KOPT-K1 (cell line): ENCODE data around the gene KCNMA1.

Experiments
- H3K27ac ChIP-seq: fragments of 200-600 bp; sonication (generic); 2 replicates; pipeline ENCODE4 v1.5.1; 2016; ENCODE audit warnings: antibody characterized with exemption, mild to moderate bottlenecking, low read depth, low read length; ENCODE audit not compliant: poor library complexity, severe bottlenecking
- H3K36me3 ChIP-seq: fragments of 200-600 bp; sonication (generic); 2 replicates; pipeline ENCODE4 v1.5.1; 2017; ENCODE audit warnings: antibody characterized with exemption, mild to moderate bottlenecking, low read length, moderate library complexity; ENCODE audit not compliant: insufficient read depth
- H3K9me3 ChIP-seq: fragments of 200-600 bp; sonication (generic); 2 replicates; pipeline ENCODE4 v1.5.1; 2017; ENCODE audit warnings: antibody characterized with exemption, low read length, mild to moderate bottlenecking; ENCODE audit not compliant: insufficient read depth, poor library complexity, severe bottlenecking

Gene KCNMA1

GRCh38 chr10:77189520-77189919, 448.1 kb downstream of the KCNMA1 start:
- no peaks in the 10 kb centered on the region for H3K9me3 ChIP-seq
- H3K27ac ChIP-seq: no peak overlapping the region
- H3K36me3 ChIP-seq: no peaks in the 10 kb centered on the region

- Histone ChIP-seq H3K36me3 (no peaks in the 10 kb centered on the region), H3K9me3 (no peaks in the 10 kb centered on the region), H3K27ac (no peak overlapping the region)
Measured at GRCh38 chr10:77189075-77189474, 448.5 kb downstream of the KCNMA1 start.

GRCh38 chr10:77188521-77188920, 449.1 kb downstream of the KCNMA1 start:
- no peaks in the 10 kb centered on the region for H3K9me3 ChIP-seq
- H3K36me3 ChIP-seq: no peaks in the 10 kb centered on the region
- H3K27ac ChIP-seq: no peak overlapping the region

DNA sequence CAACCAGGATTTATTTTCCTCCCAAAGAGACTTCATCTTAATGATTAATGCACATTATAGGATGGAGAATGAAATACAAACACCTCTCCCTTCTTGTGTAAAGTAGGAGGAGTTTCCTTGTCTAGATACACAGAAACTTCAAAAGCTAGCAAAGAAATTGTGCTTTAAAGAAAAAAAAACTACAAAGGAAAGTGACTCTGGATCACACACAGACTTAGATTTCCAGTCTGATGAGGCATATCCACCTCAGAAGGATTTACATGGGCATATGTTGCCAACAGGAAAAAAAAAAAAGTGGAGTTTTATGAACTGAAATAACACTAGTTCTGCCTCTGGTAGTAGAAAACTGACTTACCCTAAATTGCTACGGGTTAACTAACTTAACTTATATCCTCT, 449.6 kb downstream of the KCNMA1 start:
- Histone ChIP-seq H3K9me3 (no peaks in the 10 kb centered on the region), H3K27ac (no peak overlapping the region), H3K36me3 (no peaks in the 10 kb centered on the region)

- H3K9me3 ChIP-seq: no peaks in the 10 kb centered on the region
- H3K36me3 ChIP-seq: no peaks in the 10 kb centered on the region
- H3K27ac ChIP-seq: no peak overlapping the region
Measured at GRCh38 chr10:77187376-77187999, 450.1 kb downstream of the KCNMA1 start.

DNA sequence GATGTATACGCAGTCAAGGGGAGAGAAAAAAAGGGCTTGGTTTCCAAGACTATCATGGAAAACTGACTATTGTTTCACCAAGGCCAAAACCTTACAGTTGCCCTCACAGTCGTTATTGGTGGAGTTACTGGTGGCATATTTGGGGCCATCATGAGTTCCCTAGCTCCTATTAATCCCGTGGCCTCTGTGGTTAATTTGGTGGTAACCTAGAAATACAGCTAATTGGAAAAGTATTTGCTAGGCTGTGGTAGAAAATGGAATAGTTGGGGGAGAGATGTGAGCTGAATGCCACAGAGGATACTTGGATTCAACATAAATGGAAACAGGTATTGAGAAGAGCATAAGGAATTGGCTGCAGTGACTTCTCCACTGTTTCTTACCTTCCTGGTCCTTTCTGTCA, 450.7 kb downstream of the KCNMA1 start:
- H3K27ac ChIP-seq: no peak overlapping the region
- H3K36me3 ChIP-seq: no peaks in the 10 kb centered on the region
- no peaks in the 10 kb centered on the region for H3K9me3 ChIP-seq

- Histone ChIP-seq H3K9me3 (no peaks in the 10 kb centered on the region), H3K36me3 (no peaks in the 10 kb centered on the region), H3K27ac (no peak overlapping the region)
Measured at GRCh38 chr10:77185696-77186095, 451.9 kb downstream of the KCNMA1 start.

DNA sequence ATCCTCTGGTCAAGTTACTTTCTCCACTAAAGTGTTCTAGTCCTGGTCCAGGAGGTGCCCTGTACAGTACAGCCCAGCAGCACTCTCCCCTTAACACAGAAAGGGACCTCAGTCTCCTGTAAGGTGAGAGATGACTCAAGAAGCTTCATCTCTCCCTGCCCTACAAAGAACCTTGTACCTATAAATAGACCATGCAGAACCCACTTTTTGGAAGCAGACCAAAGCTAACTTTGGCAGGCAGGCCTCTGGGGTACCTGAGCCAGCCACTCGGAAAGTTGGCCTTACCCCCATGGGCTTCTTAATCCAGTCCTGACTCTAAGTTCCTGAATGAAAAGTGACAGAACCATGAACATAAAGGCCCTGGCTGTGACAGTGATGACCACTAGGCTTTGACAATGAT, 454.8 kb downstream of the KCNMA1 start:
- no peaks in the 10 kb centered on the region for H3K9me3 ChIP-seq
- no peaks in the 10 kb centered on the region for H3K36me3 ChIP-seq
- H3K27ac ChIP-seq: no peak overlapping the region

GRCh38 chr10:77180794-77181193, 456.8 kb downstream of the KCNMA1 start:
- Histone ChIP-seq H3K36me3 (no peaks in the 10 kb centered on the region), H3K9me3 (no peaks in the 10 kb centered on the region), H3K27ac (no peak overlapping the region)

GRCh38 chr10:77180104-77180503, 457.5 kb downstream of the KCNMA1 start:
- Histone ChIP-seq H3K36me3 (no peaks in the 10 kb centered on the region), H3K27ac (no peak overlapping the region), H3K9me3 (no peaks in the 10 kb centered on the region)

- Histone ChIP-seq H3K9me3 (no peaks in the 10 kb centered on the region), H3K36me3 (no peaks in the 10 kb centered on the region), H3K27ac (no peak overlapping the region)
Measured at GRCh38 chr10:77179015-77179695, 458.5 kb downstream of the KCNMA1 start.

GRCh38 chr10:77177589-77177988, 460.0 kb downstream of the KCNMA1 start:
- Histone ChIP-seq H3K36me3 (no peaks in the 10 kb centered on the region), H3K27ac (no peak overlapping the region), H3K9me3 (no peaks in the 10 kb centered on the region)

GRCh38 chr10:77177161-77177560, 460.4 kb downstream of the KCNMA1 start:
- no peaks in the 10 kb centered on the region for H3K36me3 ChIP-seq
- H3K27ac ChIP-seq: no peak overlapping the region
- no peaks in the 10 kb centered on the region for H3K9me3 ChIP-seq

DNA sequence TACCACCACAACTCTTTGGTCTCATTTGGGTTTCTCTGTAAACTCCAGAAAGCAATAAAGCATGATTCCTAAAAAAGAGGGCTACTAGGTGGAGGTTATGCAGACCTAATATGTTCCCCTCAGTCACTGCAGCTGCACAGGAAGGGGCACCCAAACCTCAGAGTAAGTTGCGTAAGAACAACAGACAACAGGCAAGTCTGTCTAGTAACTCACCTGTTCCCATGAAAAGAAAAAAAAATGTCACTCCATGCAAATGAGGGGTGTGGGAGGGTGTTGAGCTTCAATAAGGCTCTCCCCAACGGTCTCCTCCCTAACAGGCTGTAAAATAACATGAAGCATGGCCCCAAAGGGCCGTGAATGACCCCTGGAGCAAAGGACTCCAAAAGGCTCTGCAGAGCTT, 461.4 kb downstream of the KCNMA1 start:
- no peaks in the 10 kb centered on the region for H3K36me3 ChIP-seq
- H3K9me3 ChIP-seq: no peaks in the 10 kb centered on the region
- H3K27ac ChIP-seq: no peak overlapping the region

GRCh38 chr10:77175631-77176222, 461.9 kb downstream of the KCNMA1 start:
- Histone ChIP-seq H3K36me3 (no peaks in the 10 kb centered on the region), H3K9me3 (no peaks in the 10 kb centered on the region), H3K27ac (no peak overlapping the region)
